Right lobe of liver (tissue), 6 donors: ENCODE data around the gene CUL9. TPM values are rescaled to one million over a fixed set of nuclear protein-coding genes. Genes with fewer than 3 reads are reported as not detected.
A peak's percentile ranks its signal among the peaks of the same experiment; 100 is the strongest.

Source experiments
- ATAC-seq, 4 donors: fragments of 200-7000 bp; cut with Tn5 transposase; one replicate each; pipeline ENCODE4 v1.9.1; 2020; ENCODE audit warnings: mild to moderate bottlenecking in 4 of 4, moderate library complexity in 4 of 4
- DNase-seq, 3 donors: peaks; one replicate each; pipeline ENCODE4 v3.0.0-alpha.2; 2020
- H3K27ac ChIP-seq, 3 donors: fragments of 200-600 bp; one replicate each; pipeline ENCODE4 v1.8.0; 2022
- H3K27me3 ChIP-seq, 2 donors: fragments of 200-600 bp; one replicate each; pipeline ENCODE4 v1.8.0; 2022
- H3K36me3 ChIP-seq, 4 donors: fragments of 200-600 bp; sonication (generic) in 1 of 4; one replicate each; pipeline versions ENCODE4 v1.5.1 to v1.8.0; 2017 to 2022; ENCODE audit warnings: control low read depth in 1 of 4
- H3K4me1 ChIP-seq, 4 donors: fragments of 200-600 bp; sonication (generic) in 1 of 4; one replicate each; pipeline versions ENCODE4 v1.5.1 to v1.8.0; 2017 to 2022; ENCODE audit warnings: control low read depth in 1 of 4
- H3K4me3 ChIP-seq, 3 donors: fragments of 200-600 bp; one replicate each; pipeline ENCODE4 v1.8.0; 2022
- H3K9me3 ChIP-seq, 4 donors: fragments of 200-600 bp; sonication (generic) in 1 of 4; one replicate each; pipeline versions ENCODE4 v1.5.1 to v1.8.0; 2017 to 2022; ENCODE audit warnings: control low read depth in 1 of 4
- POLR2A ChIP-seq: fragments of 450-650 bp; IDR thresholded peaks from one replicate; pipeline ENCODE4 v1.6.1; 2017; ENCODE audit warnings: antibody characterized with exemption, mild to moderate bottlenecking
- WGBS: methylation state at CpG from one replicate; pipeline ENCODE4 v1.1.6; 2018; ENCODE audit warnings: low coverage, low lambda C conversion rate; ENCODE audit not compliant: insufficient coverage; ENCODE audit errors: missing lambda C conversion rate; 5-methylcytosine and 5-hydroxymethylcytosine counted together
- intact Hi-C, 2 donors: fragments of 100-400 bp; cut with DNase I; formaldehyde crosslinking; loops; one replicate each; pipeline versions ENCODE4 v1.11.2 to v1.14.1; 2022
- total RNA-seq, 6 experiments: library from RNA; depleted of rRNA in 2 of 6; stranded (reverse); fragments of >200 nt in 2 of 6; fragmentation: NEBNext Ultra II Directional in 3 of 6; extraction: Animal tissue kit (Norgen Biotek cat#: 25700) in 3 of 6; gene quantifications; one replicate each; pipeline versions ENCODE4 v1.1.0 to v1.2.4, GENCODE V29; 2016 to 2023
- TF ChIP-seq, protein P1 (sequence below), 4 donors: fragments of 200-600 bp in 3 of 4; fragments of 450-650 bp in 1 of 4; IDR thresholded peaks; one replicate each; pipeline versions ENCODE4 v1.5.1 to v1.8.0; 2016 to 2022; ENCODE audit warnings: antibody characterized with exemption in 4 of 4, mild to moderate bottlenecking in 2 of 4
- donor health status: DM: no; HTN: yes; CAD: no.
- donor health status: DM: no; HTN: no; CAD: no.
- donor health status: DM: no; HTN: no; CAD: no.
- donor health status: DM: no; HTN: yes; CAD: no.
- donor health status: DM: no; HTN: yes; CAD: no.

CUL9 gene
- total RNA-seq, 6 experiments from 2014 or later: 14.4 to 17.7 (median 15.2) TPM

DNA sequence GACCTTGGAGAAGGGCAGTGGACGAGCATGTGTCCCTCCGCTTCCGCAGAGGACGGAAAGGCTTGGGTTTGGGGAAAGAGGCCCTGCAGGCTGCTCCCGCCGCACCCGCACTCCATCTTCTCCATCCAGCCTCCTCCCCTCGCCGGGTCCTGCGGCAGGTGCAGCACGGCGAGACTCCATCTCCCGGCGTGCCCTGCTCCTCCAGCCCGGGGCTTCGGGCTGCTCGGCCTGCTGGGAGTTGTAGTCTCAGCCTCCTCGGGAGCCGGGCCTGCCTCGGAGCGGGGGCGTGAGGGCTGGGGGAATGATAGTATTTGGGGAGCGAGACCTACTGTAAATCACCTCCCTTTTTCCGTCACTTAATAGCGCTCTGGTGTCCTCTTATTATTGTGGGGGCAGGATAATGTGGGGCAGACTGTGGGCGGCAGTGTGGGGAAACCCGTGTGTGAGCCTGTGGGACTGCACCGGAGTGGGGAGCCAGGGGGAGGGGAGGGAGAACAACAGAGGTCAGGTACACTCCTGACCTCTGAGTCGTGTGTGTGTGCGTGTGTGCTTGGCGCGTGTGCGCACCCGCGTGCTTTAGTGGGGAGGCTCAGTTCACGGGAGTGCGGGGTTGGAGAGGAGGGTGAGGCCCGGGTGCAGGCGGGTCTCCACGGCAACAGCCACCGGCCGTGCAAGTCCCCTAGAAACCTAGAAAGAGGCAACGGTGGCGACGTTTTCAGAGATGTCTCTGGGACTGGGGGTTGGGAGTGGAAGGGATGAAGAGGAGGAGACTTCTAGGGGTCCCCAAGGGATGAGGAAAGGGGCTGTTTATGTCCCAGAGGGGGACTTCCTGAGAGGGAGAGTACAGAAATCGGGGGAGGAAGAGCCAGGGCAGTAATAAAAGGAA is 65.4 kb downstream of the CUL9 start:
- Histone ChIP-seq H3K36me3 (no peaks in the 10 kb centered on the region), H3K27me3 (no peaks in the 10 kb centered on the region), H3K27ac (no peak overlapping the region), H3K4me1 (peaks cover 0 to 9% (median 0%) of the 10 kb centered on the region in 4 donors), H3K9me3 (no peaks in the 10 kb centered on the region), H3K4me3 (peak overlapping the region; percentile 30 to 50 (median 39))
- intact Hi-C loops: no loop called here
- ATAC-seq (peak; percentile 97 to 98 (median 97)), DNase-seq (peak; percentile 79 to 88 (median 85))
- TF ChIP-seq POLR2A: no peak
- TF ChIP-seq, protein P1, sequence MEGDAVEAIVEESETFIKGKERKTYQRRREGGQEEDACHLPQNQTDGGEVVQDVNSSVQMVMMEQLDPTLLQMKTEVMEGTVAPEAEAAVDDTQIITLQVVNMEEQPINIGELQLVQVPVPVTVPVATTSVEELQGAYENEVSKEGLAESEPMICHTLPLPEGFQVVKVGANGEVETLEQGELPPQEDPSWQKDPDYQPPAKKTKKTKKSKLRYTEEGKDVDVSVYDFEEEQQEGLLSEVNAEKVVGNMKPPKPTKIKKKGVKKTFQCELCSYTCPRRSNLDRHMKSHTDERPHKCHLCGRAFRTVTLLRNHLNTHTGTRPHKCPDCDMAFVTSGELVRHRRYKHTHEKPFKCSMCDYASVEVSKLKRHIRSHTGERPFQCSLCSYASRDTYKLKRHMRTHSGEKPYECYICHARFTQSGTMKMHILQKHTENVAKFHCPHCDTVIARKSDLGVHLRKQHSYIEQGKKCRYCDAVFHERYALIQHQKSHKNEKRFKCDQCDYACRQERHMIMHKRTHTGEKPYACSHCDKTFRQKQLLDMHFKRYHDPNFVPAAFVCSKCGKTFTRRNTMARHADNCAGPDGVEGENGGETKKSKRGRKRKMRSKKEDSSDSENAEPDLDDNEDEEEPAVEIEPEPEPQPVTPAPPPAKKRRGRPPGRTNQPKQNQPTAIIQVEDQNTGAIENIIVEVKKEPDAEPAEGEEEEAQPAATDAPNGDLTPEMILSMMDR (IDR thresholded peaks at IDR 0.05): no peak
- 2% methylated on average over 27 of the region's 46 CpGs for WGBS

DNA sequence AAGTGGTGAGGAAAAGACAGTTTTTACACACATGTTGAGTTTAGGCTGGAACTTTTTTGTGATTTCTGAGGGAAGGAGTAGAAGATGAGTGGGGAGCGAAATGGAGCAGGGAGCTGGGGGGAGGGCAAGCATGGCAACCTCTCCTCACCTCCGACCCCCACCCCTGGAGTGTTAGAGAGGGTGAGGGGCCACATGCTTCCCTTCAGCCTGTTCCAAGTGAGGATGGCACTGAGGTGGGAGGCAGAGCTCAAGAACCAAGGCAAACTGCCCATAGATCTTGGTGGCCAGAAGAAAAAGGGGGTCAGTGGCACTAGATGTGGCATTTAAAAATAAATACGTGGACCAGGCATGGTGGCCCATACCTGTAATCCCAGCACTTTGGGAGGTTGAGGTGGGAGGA is 66.1 kb downstream of the CUL9 start:
- TF ChIP-seq, protein P1 (IDR thresholded peaks at IDR 0.05): no peak
- TF ChIP-seq POLR2A: no peak
- WGBS: 76% methylated on average over 3 of the region's 3 CpGs
- peaks cover 0 to 9% (median 0%) of the 10 kb centered on the region in 4 donors for H3K4me1 ChIP-seq
- DNase-seq: peak in 1 of 3 donors; percentile 16
- peak overlapping the region in 1 of 3 donors; percentile 50 for H3K4me3 ChIP-seq
- no peaks in the 10 kb centered on the region for H3K9me3 ChIP-seq
- H3K27ac ChIP-seq: no peak overlapping the region
- intact Hi-C loops: no loop called here
- no peak for ATAC-seq
- no peaks in the 10 kb centered on the region for H3K27me3 ChIP-seq
- no peaks in the 10 kb centered on the region for H3K36me3 ChIP-seq

DNA sequence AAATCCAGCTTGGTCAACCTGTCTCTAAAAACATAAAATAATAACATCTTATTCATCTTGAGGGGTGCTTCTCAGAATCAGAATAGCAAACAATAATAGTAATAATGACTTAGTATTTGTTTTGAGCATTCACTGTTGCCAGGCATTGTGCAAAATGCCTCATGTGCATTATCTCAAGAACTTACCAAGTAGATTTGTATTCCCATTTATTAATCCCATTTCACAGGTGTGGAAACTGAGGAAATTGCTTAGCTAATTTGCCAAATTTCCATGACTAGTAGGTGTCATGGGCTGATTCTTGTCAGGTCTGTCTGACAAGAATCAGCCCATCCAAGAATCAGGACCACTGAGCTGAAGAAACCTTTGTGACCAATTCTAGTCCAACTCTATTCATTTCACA is 66.8 kb downstream of the CUL9 start:
- no peaks in the 10 kb centered on the region for H3K27me3 ChIP-seq

DNA sequence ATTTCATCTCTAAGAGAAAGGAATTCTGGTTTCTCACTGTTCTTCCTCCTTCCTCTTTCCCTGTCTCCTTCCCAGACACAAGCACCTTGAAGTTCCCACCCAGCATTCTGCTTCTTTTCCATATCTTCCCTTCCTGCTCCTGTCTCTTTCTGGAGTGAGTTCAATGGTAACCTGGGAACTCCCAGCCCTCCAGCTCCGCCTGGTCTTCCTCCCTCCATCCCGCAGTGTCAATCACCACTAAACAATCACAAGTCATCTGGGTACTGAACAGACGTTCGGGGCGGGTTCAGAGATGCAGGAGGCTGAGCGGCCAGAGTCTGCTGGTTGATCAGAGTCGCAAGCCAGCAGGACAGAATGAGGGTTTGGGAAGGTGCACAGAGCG is 69.0 kb downstream of the CUL9 start:
- Histone ChIP-seq H3K27ac (no peak overlapping the region), H3K4me3 (no peak overlapping the region), H3K4me1 (peaks cover 0 to 9% (median 0%) of the 10 kb centered on the region in 4 donors), H3K9me3 (no peaks in the 10 kb centered on the region), H3K36me3 (no peaks in the 10 kb centered on the region), H3K27me3 (no peaks in the 10 kb centered on the region)
- no peak for TF ChIP-seq POLR2A
- TF ChIP-seq, protein P1 (IDR thresholded peaks at IDR 0.05): no peak
- DNase-seq (no peak), ATAC-seq (no peak)
- WGBS: 10% methylated on average over 8 of the region's 8 CpGs
- intact Hi-C loops: no loop called here

More for the DNA sequence above, 66.8 kb downstream of the CUL9 start:
- H3K27ac ChIP-seq: no peak overlapping the region
- peaks cover 0 to 9% (median 0%) of the 10 kb centered on the region in 4 donors for H3K4me1 ChIP-seq
- TF ChIP-seq, protein P1 (IDR thresholded peaks at IDR 0.05): no peak
- TF ChIP-seq POLR2A: no peak
- no peaks in the 10 kb centered on the region for H3K9me3 ChIP-seq
- ATAC-seq (no peak), DNase-seq (no peak)
- intact Hi-C loops: no loop called here
- H3K4me3 ChIP-seq: no peak overlapping the region
- H3K36me3 ChIP-seq: no peaks in the 10 kb centered on the region
